ENCODE data around the gene DCC. TPM values are rescaled to one million over a fixed set of nuclear protein-coding genes. Genes with fewer than 3 reads are reported as not detected.

Gene DCC
- total RNA-seq, 1 experiment from 2014 or later, result 0.08 TPM

- in situ Hi-C loops (cut with HindIII; ENCODE audit: low pct_unique_long_range_greater_than_20kb, low sequenced_read_pairs), result no loop called here
- peak; percentile 43 for DNase-seq (ENCODE audit: low read depth, low spot score)
Observed at GRCh38 chr18:52869942-52870907, 530.2 kb downstream of the DCC start.

GRCh38 chr18:52874774-52875173, 534.8 kb downstream of the DCC start:
- in situ Hi-C loops (cut with HindIII; ENCODE audit: low pct_unique_long_range_greater_than_20kb, low sequenced_read_pairs), result no loop called here

GRCh38 chr18:52875725-52876124, 535.7 kb downstream of the DCC start:
- in situ Hi-C loops (cut with HindIII; ENCODE audit: low pct_unique_long_range_greater_than_20kb, low sequenced_read_pairs), result no loop called here
- no peak for DNase-seq (ENCODE audit: low read depth, low spot score)

More at GRCh38 chr18:52874774-52875173, 534.8 kb downstream of the DCC start:
- no peak for DNase-seq (ENCODE audit: low read depth, low spot score)

- in situ Hi-C loops (cut with HindIII; ENCODE audit: low pct_unique_long_range_greater_than_20kb, low sequenced_read_pairs), result no loop called here
- DNase-seq (ENCODE audit: low read depth, low spot score), result no peak
Observed at GRCh38 chr18:52888014-52888413, 548.0 kb downstream of the DCC start.

- no peak for DNase-seq (ENCODE audit: low read depth, low spot score)
- in situ Hi-C loops (cut with HindIII; ENCODE audit: low pct_unique_long_range_greater_than_20kb, low sequenced_read_pairs), result no loop called here
Observed at GRCh38 chr18:52894801-52895200, 554.8 kb downstream of the DCC start.

GRCh38 chr18:52897611-52898484, 557.9 kb downstream of the DCC start:
- in situ Hi-C loops (cut with HindIII; ENCODE audit: low pct_unique_long_range_greater_than_20kb, low sequenced_read_pairs), result no loop called here
- no peak for DNase-seq (ENCODE audit: low read depth, low spot score)

GRCh38 chr18:52898485-52899058, 558.6 kb downstream of the DCC start:
- no peak for DNase-seq (ENCODE audit: low read depth, low spot score)
- in situ Hi-C loops (cut with HindIII; ENCODE audit: low pct_unique_long_range_greater_than_20kb, low sequenced_read_pairs), result no loop called here

GRCh38 chr18:52902188-52902587, 562.2 kb downstream of the DCC start:
- in situ Hi-C loops (cut with HindIII; ENCODE audit: low pct_unique_long_range_greater_than_20kb, low sequenced_read_pairs), result no loop called here
- DNase-seq (ENCODE audit: low read depth, low spot score), result no peak

- peak; percentile 64 for DNase-seq (ENCODE audit: low read depth, low spot score)
- in situ Hi-C loops (cut with HindIII; ENCODE audit: low pct_unique_long_range_greater_than_20kb, low sequenced_read_pairs), result no loop called here
Observed at GRCh38 chr18:52903857-52904256, 563.9 kb downstream of the DCC start.

- DNase-seq (ENCODE audit: low read depth, low spot score), result peak; percentile 2
- in situ Hi-C loops (cut with HindIII; ENCODE audit: low pct_unique_long_range_greater_than_20kb, low sequenced_read_pairs), result no loop called here
Observed at GRCh38 chr18:52907543-52908308, 567.7 kb downstream of the DCC start.

- in situ Hi-C loops (cut with HindIII; ENCODE audit: low pct_unique_long_range_greater_than_20kb, low sequenced_read_pairs), result no loop called here
- no peak for DNase-seq (ENCODE audit: low read depth, low spot score)
Observed at GRCh38 chr18:52914148-52914547, 574.2 kb downstream of the DCC start.

- DNase-seq (ENCODE audit: low read depth, low spot score), result no peak
- in situ Hi-C loops (cut with HindIII; ENCODE audit: low pct_unique_long_range_greater_than_20kb, low sequenced_read_pairs), result no loop called here
Observed at GRCh38 chr18:52920665-52921064, 580.7 kb downstream of the DCC start.

GRCh38 chr18:52933356-52933755, 593.4 kb downstream of the DCC start:
- in situ Hi-C loops (cut with HindIII; ENCODE audit: low pct_unique_long_range_greater_than_20kb, low sequenced_read_pairs), result no loop called here
- no peak for DNase-seq (ENCODE audit: low read depth, low spot score)

- in situ Hi-C loops (cut with HindIII; ENCODE audit: low pct_unique_long_range_greater_than_20kb, low sequenced_read_pairs), result no loop called here
- DNase-seq (ENCODE audit: low read depth, low spot score), result no peak
Observed at GRCh38 chr18:52936931-52937330, 596.9 kb downstream of the DCC start.

- in situ Hi-C loops (cut with HindIII; ENCODE audit: low pct_unique_long_range_greater_than_20kb, low sequenced_read_pairs), result no loop called here
- no peak for DNase-seq (ENCODE audit: low read depth, low spot score)
Observed at GRCh38 chr18:52937840-52938239, 597.8 kb downstream of the DCC start.

GRCh38 chr18:52945552-52945951, 605.6 kb downstream of the DCC start:
- in situ Hi-C loops (cut with HindIII; ENCODE audit: low pct_unique_long_range_greater_than_20kb, low sequenced_read_pairs), result no loop called here
- no peak for DNase-seq (ENCODE audit: low read depth, low spot score)

GRCh38 chr18:52948868-52949444, 609.0 kb downstream of the DCC start:
- in situ Hi-C loops (cut with HindIII; ENCODE audit: low pct_unique_long_range_greater_than_20kb, low sequenced_read_pairs), result no loop called here

More at GRCh38 chr18:52948868-52949444, 609.0 kb downstream of the DCC start:
- DNase-seq (ENCODE audit: low read depth, low spot score), result no peak
